NT2/D1 (cell line): ENCODE results near the gene CDCA3.

Source experiments
- SUZ12 ChIP-seq: IDR thresholded peaks from 2 replicates; pipeline ENCODE4 v1.6.1; 2011; ENCODE audit not compliant: insufficient read length, insufficient read depth; ENCODE audit errors: extremely low read depth
- YY1 ChIP-seq: IDR thresholded peaks from 2 replicates; pipeline ENCODE4 v1.6.1; 2011; ENCODE audit not compliant: insufficient read length, insufficient read depth
- ZNF274 ChIP-seq: IDR thresholded peaks from 2 replicates; pipeline ENCODE4 v1.6.1; 2011; ENCODE audit warnings: mild to moderate bottlenecking, low read depth, low read length

GRCh38 chr12:6853626-6854025 is 2.5 kb upstream of the CDCA3 start:
- TF ChIP-seq YY1: no peak
- TF ChIP-seq ZNF274: no peak
- TF ChIP-seq SUZ12: no peak
